Fibroblast of the aortic adventitia (primary cell): ENCODE data around the gene FAT1. TPM values are rescaled to one million over a fixed set of nuclear protein-coding genes. Genes with fewer than 3 reads are reported as not detected.
A peak's percentile ranks its signal among the peaks of the same experiment; 100 is the strongest.

Experiments
- DNase-seq: peaks from one replicate; pipeline ENCODE4 v3.0.0-alpha.2; 2010; ENCODE audit warnings: low read depth
- H3K4me3 ChIP-seq: 2 replicates; pipeline ENCODE4 v1.5.1; 2011; ENCODE audit warnings: low read depth, mild to moderate bottlenecking, control low read depth, low read length, moderate library complexity
- total RNA-seq: library from RNA; depleted of rRNA; stranded (reverse); fragments of >200 nt; gene quantifications from 2 replicates; pipeline ENCODE4 v1.2.3, GENCODE V29; 2012; ENCODE audit warnings: low replicate concordance
- TF ChIP-seq, protein P1 (sequence below): IDR thresholded peaks from 2 replicates; pipeline ENCODE4 v1.5.1; 2011; ENCODE audit warnings: mild to moderate bottlenecking, low read length, control low read depth, inconsistent platforms; ENCODE audit not compliant: insufficient read depth

The FAT1 gene
- total RNA-seq, 1 donor = 114 TPM

DNA sequence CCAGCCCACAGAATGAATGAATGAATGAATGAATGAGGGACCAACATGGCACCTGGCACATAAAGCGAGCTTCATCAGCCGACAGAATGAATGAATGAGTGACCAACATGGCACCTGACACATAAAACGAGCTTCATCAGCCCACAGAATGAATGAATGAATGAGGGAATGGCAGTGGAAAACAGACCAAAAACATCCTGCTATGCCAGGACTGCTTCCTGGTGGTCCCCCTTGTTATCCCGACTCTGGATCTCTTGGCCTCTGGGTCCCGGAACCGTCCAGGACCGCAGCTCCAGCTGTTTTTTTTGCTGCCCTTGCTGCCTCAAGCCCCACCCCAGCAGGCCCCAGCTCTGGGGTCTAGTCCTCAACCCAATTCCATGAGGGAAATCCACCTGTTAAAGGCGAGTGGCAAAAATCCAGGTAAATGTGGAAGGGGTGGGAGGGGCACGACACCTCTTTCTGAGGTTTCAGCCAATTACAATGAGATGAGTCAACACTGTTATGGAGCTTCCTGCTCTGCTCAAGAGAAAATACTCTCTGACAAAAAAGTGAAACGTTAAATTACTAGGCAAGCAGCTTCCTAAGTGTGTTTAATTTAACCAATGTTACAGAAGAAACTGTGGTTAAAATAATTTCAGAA lies 96.3 kb downstream of the FAT1 start:
- H3K4me3 ChIP-seq = no peak overlapping the region
- DNase-seq = no peak
- TF ChIP-seq, protein P1, sequence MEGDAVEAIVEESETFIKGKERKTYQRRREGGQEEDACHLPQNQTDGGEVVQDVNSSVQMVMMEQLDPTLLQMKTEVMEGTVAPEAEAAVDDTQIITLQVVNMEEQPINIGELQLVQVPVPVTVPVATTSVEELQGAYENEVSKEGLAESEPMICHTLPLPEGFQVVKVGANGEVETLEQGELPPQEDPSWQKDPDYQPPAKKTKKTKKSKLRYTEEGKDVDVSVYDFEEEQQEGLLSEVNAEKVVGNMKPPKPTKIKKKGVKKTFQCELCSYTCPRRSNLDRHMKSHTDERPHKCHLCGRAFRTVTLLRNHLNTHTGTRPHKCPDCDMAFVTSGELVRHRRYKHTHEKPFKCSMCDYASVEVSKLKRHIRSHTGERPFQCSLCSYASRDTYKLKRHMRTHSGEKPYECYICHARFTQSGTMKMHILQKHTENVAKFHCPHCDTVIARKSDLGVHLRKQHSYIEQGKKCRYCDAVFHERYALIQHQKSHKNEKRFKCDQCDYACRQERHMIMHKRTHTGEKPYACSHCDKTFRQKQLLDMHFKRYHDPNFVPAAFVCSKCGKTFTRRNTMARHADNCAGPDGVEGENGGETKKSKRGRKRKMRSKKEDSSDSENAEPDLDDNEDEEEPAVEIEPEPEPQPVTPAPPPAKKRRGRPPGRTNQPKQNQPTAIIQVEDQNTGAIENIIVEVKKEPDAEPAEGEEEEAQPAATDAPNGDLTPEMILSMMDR = no peak

DNA sequence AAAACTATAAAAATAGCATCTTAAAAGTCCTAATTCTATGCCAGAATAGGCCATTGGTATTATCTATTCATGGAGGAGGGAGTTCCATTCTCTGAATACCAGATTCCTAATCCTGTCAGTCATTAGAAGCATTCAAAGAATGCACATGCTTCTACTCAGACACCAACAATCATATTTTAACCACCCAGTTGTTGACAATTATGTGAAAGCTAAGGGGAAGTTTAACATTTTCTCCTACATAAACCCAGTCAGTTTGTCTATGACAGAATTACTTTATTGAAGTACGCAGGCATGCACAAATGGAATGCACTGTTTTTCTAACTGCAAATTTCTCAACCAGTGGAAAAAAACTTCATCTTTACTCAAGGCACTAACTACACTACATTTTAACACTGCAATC lies 98.7 kb downstream of the FAT1 start:
- peak; percentile 70 for DNase-seq
- TF ChIP-seq, protein P1 = no peak
- H3K4me3 ChIP-seq = no peak overlapping the region

DNA sequence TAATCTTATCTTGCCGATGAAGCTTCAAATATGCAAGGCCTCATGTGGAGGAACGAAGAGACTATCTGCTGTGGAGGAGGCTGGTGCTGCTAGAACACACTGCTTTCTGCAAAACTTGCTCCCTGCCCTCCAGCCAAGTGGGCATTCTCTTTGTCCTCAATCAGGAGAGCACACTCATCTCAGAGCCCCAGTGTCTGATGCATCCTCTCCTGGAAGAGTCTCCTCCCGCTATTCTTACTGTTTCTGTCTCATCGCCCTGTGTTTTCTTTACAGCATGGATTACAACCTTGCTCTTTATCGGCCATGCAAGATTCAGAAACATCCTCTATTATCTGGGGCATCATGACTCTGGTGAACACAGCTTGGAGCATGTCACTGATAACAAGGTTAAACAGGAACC lies 100.1 kb downstream of the FAT1 start:
- no peak overlapping the region for H3K4me3 ChIP-seq
- DNase-seq = no peak
- TF ChIP-seq, protein P1 = no peak

DNA sequence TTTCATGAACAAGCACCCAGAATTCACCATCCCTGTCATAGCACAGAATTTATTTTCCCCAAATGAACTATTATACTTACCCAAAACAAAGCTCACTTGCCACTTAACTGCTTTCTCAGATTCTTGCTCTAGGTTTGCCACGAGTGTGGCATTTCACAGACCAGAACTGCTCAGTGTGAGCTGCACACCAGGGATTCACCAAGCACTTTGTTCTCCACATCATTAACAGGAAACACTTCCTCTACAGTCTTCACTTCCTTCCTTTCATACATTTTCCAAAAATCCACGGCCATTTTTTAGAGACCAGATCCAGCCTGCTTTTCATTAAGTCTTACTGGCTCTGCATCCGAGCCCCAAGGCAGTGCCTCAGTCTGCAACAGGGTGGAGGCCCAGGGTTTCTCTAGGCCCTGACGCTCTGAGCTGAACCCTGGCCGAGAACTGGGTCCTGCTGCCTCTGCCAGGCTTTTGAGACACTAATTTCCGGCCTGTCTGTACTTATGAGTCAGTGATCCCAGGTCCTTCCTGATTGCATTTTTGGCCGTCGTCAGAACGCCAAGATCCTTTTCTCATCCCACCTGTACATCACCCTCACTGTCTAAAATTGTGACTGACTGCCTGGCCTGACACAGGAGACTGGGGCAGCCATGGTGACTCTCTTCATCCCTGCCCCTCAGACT lies 100.7 kb downstream of the FAT1 start:
- TF ChIP-seq, protein P1 = no peak
- H3K4me3 ChIP-seq = peak overlapping the region; percentile 3
- peak; percentile 87 for DNase-seq

DNA sequence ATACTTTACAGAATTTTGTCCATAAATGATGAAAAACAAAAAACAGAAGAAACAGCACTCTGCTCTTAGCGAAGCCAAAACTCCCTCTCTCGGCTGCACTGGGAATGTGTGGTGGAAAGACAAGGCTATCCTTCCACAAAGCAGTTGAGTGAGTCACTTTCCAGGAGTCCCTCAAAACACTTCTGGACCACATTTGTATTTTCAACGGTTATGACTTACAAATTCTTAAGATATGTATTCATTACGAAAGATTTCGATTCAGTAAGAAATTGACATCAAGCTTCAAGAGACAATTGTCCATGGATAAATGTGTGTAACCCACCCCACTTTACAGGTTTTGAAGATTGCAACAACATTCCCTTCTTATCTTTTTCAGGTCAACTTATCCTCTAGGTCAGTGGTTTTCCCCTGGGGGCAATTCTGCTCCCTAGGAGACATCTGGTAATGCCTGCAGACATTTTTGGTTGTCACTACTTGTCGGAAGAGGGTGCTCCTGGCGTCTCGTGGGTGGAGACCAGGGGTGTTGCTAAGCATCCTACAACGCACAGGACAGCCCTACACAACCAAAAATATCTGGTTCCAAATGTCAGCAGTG lies 101.6 kb downstream of the FAT1 start:
- DNase-seq = peak; percentile 88
- no peak overlapping the region for H3K4me3 ChIP-seq
- TF ChIP-seq, protein P1 = peak; percentile 75

DNA sequence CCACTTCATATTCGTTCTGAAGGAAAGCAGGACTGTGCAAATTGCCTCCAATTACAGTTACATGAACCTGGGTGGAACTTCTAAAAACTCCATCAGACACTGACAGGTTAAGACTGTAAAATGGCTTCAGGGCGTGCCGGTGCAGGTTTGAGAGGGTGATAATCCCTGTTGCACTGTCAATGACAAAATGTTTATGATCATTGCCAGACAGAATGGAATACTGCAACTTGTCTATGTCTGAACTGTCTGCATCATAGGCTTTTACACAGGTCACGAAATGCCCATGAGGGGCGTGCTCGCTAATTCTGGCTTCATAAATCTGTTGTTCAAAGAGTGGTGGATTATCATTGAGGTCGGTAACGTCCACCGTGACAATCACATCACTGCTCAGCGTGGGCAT lies 104.6 kb downstream of the FAT1 start:
- TF ChIP-seq, protein P1 = no peak
- H3K4me3 ChIP-seq = no peak overlapping the region
- DNase-seq = no peak
